ENCODE data around the gene RFX7. TPM values are rescaled to one million over a fixed set of nuclear protein-coding genes. Genes with fewer than 3 reads are reported as not detected.

Gene RFX7
- total RNA-seq, 1 donor from 2014 or later = 51.2 TPM

- no peak for DNase-seq (ENCODE audit: low spot score in 2 of 2, unreplicated experiment in 2 of 2)
- no peaks in the 10 kb centered on the region for H3K9me3 Mint-ChIP-seq
- peaks cover 13% of the 10 kb centered on the region for H3K27me3 Mint-ChIP-seq (ENCODE audit: low read depth)
- peaks cover 27% of the 10 kb centered on the region for H3K4me1 Mint-ChIP-seq
- no peak overlapping the region for H3K27ac Mint-ChIP-seq
- no peaks in the 10 kb centered on the region for H3K36me3 Mint-ChIP-seq
- TF ChIP-seq CTCF (IDR thresholded peaks at IDR 0.05; ENCODE audit: unreplicated experiment) = no peak
- H3K4me3 Mint-ChIP-seq = no peak overlapping the region
Observed at GRCh38 chr15:56251315-56252095, 7.8 kb upstream of the RFX7 start.

- H3K36me3 Mint-ChIP-seq = no peaks in the 10 kb centered on the region
- H3K27me3 Mint-ChIP-seq (ENCODE audit: low read depth) = peaks cover 13% of the 10 kb centered on the region
- TF ChIP-seq CTCF (IDR thresholded peaks at IDR 0.05; ENCODE audit: unreplicated experiment) = no peak
- DNase-seq (ENCODE audit: low spot score in 2 of 2, unreplicated experiment in 2 of 2) = no peak
- no peak overlapping the region for H3K27ac Mint-ChIP-seq
- H3K9me3 Mint-ChIP-seq = no peaks in the 10 kb centered on the region
- peaks cover 34% of the 10 kb centered on the region for H3K4me1 Mint-ChIP-seq
- no peak overlapping the region for H3K4me3 Mint-ChIP-seq
Observed at GRCh38 chr15:56250626-56251025, 6.9 kb upstream of the RFX7 start.

- Mint-ChIP-seq H3K27ac (no peak overlapping the region), H3K9me3 (no peaks in the 10 kb centered on the region), H3K4me1 (peaks cover 47% of the 10 kb centered on the region), H3K27me3 (ENCODE audit: low read depth) (peaks cover 6% of the 10 kb centered on the region), H3K36me3 (no peaks in the 10 kb centered on the region), H3K4me3 (no peak overlapping the region)
- TF ChIP-seq CTCF (IDR thresholded peaks at IDR 0.05; ENCODE audit: unreplicated experiment) = no peak
- no peak for DNase-seq (ENCODE audit: low spot score in 2 of 2, unreplicated experiment in 2 of 2)
Observed at GRCh38 chr15:56249092-56249491, 5.4 kb upstream of the RFX7 start.

- peaks cover 48% of the 10 kb centered on the region for H3K4me1 Mint-ChIP-seq
- TF ChIP-seq CTCF (IDR thresholded peaks at IDR 0.05; ENCODE audit: unreplicated experiment) = no peak
- H3K36me3 Mint-ChIP-seq = no peaks in the 10 kb centered on the region
- no peaks in the 10 kb centered on the region for H3K9me3 Mint-ChIP-seq
- DNase-seq (ENCODE audit: low spot score in 2 of 2, unreplicated experiment in 2 of 2) = no peak
- H3K27me3 Mint-ChIP-seq (ENCODE audit: low read depth) = peaks cover 3% of the 10 kb centered on the region
- no peak overlapping the region for H3K27ac Mint-ChIP-seq
- H3K4me3 Mint-ChIP-seq = no peak overlapping the region
Observed at GRCh38 chr15:56248311-56248992, 4.8 kb upstream of the RFX7 start.

- no peaks in the 10 kb centered on the region for H3K36me3 Mint-ChIP-seq
- no peak overlapping the region for H3K27ac Mint-ChIP-seq
- no peaks in the 10 kb centered on the region for H3K27me3 Mint-ChIP-seq (ENCODE audit: low read depth)
- DNase-seq (ENCODE audit: low spot score in 2 of 2, unreplicated experiment in 2 of 2) = no peak
- H3K4me1 Mint-ChIP-seq = peaks cover 46% of the 10 kb centered on the region
- TF ChIP-seq CTCF (IDR thresholded peaks at IDR 0.05; ENCODE audit: unreplicated experiment) = no peak
- no peak overlapping the region for H3K4me3 Mint-ChIP-seq
- H3K9me3 Mint-ChIP-seq = no peaks in the 10 kb centered on the region
Observed at GRCh38 chr15:56247266-56247665, 3.6 kb upstream of the RFX7 start.

Data from mesothelial cell of epicardium (in vitro differentiated cells).